ENCODE results near the gene UMODL1.

GRCh38 chr21:42068592-42068991, 2.5 kb upstream of the UMODL1 start:
- TF ChIP-seq, protein P1, sequence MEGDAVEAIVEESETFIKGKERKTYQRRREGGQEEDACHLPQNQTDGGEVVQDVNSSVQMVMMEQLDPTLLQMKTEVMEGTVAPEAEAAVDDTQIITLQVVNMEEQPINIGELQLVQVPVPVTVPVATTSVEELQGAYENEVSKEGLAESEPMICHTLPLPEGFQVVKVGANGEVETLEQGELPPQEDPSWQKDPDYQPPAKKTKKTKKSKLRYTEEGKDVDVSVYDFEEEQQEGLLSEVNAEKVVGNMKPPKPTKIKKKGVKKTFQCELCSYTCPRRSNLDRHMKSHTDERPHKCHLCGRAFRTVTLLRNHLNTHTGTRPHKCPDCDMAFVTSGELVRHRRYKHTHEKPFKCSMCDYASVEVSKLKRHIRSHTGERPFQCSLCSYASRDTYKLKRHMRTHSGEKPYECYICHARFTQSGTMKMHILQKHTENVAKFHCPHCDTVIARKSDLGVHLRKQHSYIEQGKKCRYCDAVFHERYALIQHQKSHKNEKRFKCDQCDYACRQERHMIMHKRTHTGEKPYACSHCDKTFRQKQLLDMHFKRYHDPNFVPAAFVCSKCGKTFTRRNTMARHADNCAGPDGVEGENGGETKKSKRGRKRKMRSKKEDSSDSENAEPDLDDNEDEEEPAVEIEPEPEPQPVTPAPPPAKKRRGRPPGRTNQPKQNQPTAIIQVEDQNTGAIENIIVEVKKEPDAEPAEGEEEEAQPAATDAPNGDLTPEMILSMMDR (conservative IDR thresholded peaks at IDR 0.05; ENCODE audit: low read length) = no peak
- no peak for TF ChIP-seq EZH2phosphoT487 (IDR thresholded peaks at IDR 0.05; ENCODE audit: borderline replicate concordance, low read depth, low read length)

Data from OCI-LY7 (cell line).